Fibroblast of skin of right biceps (primary cell): ENCODE data around the gene ST8SIA6.
A peak's percentile ranks its signal among the peaks of the same experiment; 100 is the strongest.

Experiments
- DNase-seq: peaks from one replicate; pipeline ENCODE4 v3.0.0-alpha.2; 2013

Gene ST8SIA6

GRCh38 chr10:17383801-17384555, 70.4 kb downstream of the ST8SIA6 start:
- no peak for DNase-seq

- DNase-seq, result no peak
Measured at GRCh38 chr10:17381502-17382142, 72.8 kb downstream of the ST8SIA6 start.

- no peak for DNase-seq
Measured at GRCh38 chr10:17380888-17381287, 73.5 kb downstream of the ST8SIA6 start.

GRCh38 chr10:17380016-17380415, 74.4 kb downstream of the ST8SIA6 start:
- no peak for DNase-seq

- DNase-seq, result no peak
Measured at GRCh38 chr10:17379151-17379690, 75.2 kb downstream of the ST8SIA6 start.

- DNase-seq, result peak; percentile 12
Measured at GRCh38 chr10:17375936-17376584, 78.3 kb downstream of the ST8SIA6 start.

GRCh38 chr10:17368708-17369272, 85.6 kb downstream of the ST8SIA6 start:
- no peak for DNase-seq

GRCh38 chr10:17366705-17367104, 87.7 kb downstream of the ST8SIA6 start:
- no peak for DNase-seq

GRCh38 chr10:17365402-17365801, 89.0 kb downstream of the ST8SIA6 start:
- no peak for DNase-seq

GRCh38 chr10:17358461-17358860, 95.9 kb downstream of the ST8SIA6 start:
- no peak for DNase-seq

- DNase-seq, result no peak
Measured at GRCh38 chr10:17357781-17358180, 96.6 kb downstream of the ST8SIA6 start.

- DNase-seq, result no peak
Measured at GRCh38 chr10:17356820-17357219, 97.6 kb downstream of the ST8SIA6 start.

GRCh38 chr10:17354781-17355180, 99.6 kb downstream of the ST8SIA6 start:
- peak; percentile 50 for DNase-seq

GRCh38 chr10:17353568-17354300, 100.7 kb downstream of the ST8SIA6 start:
- DNase-seq, result peak; percentile 60

- no peak for DNase-seq
Measured at GRCh38 chr10:17352583-17352982, 101.8 kb downstream of the ST8SIA6 start.

- DNase-seq, result no peak
Measured at GRCh38 chr10:17351506-17351905, 102.9 kb downstream of the ST8SIA6 start.

GRCh38 chr10:17349717-17350116, 104.7 kb downstream of the ST8SIA6 start:
- no peak for DNase-seq

GRCh38 chr10:17348501-17349349, 105.7 kb downstream of the ST8SIA6 start:
- peak; percentile 91 for DNase-seq

- DNase-seq, result no peak
Measured at GRCh38 chr10:17348011-17348500, 106.3 kb downstream of the ST8SIA6 start.

- peak; percentile 53 for DNase-seq
Measured at GRCh38 chr10:17344206-17344605, 110.2 kb downstream of the ST8SIA6 start.

GRCh38 chr10:17343118-17343517, 111.3 kb downstream of the ST8SIA6 start:
- DNase-seq, result no peak
